Colonic mucosa (tissue), 4 donors: Measurements from ENCODE around the gene FANCL. TPM values are rescaled to one million over a fixed set of nuclear protein-coding genes. Genes with fewer than 3 reads are reported as not detected.
A peak's percentile ranks its signal among the peaks of the same experiment; 100 is the strongest.
"Not testable (repeated sequence)": the region's sequence is repeated elsewhere in the genome, so short reads cannot be mapped to it uniquely, and the experiment has no call there.

ENCODE experiments used
- DNase-seq: peaks from one replicate; pipeline ENCODE4 v3.0.0-alpha.2; 2020
- H3K27ac ChIP-seq: fragments of 200-600 bp; one replicate; pipeline ENCODE4 v1.8.0; 2021
- H3K27me3 ChIP-seq: fragments of 200-600 bp; one replicate; pipeline ENCODE4 v1.8.0; 2021
- H3K36me3 ChIP-seq: fragments of 200-600 bp; one replicate; pipeline ENCODE4 v1.8.0; 2021
- H3K4me1 ChIP-seq: fragments of 200-600 bp; one replicate; pipeline ENCODE4 v1.8.0; 2021; ENCODE audit warnings: mild to moderate bottlenecking
- H3K4me3 ChIP-seq: fragments of 200-600 bp; one replicate; pipeline ENCODE4 v1.8.0; 2021
- H3K9ac ChIP-seq, 2 donors: one replicate each; pipeline ENCODE4 v1.7.0; 2013; ENCODE audit warnings: control low read depth in 2 of 2, low read depth in 2 of 2, low read length in 2 of 2
- H3K9me3 ChIP-seq: fragments of 200-600 bp; one replicate; pipeline ENCODE4 v1.8.0; 2021
- CTCF ChIP-seq: fragments of 200-600 bp; IDR thresholded peaks from one replicate; pipeline ENCODE4 v1.8.0; 2022; ENCODE audit warnings: antibody characterized with exemption, mild to moderate bottlenecking
- intact Hi-C: fragments of 100-400 bp; cut with DNase I; formaldehyde crosslinking; loops from one replicate; pipeline ENCODE4 v1.14.1; 2022
- total RNA-seq, 2 donors: library from RNA; stranded (reverse); fragmentation: NEBNext Ultra II Directional in 1 of 2; extraction: Animal tissue kit (Norgen Biotek cat#: 25700) in 1 of 2; gene quantifications; one replicate each; pipeline ENCODE4 v1.2.1, GENCODE V29; 2021
- donor health status: healthy.
- donor health status: DM: no; HTN: no; CAD: no.
- donor health status: DM: no; HTN: no; CAD: no.

The FANCL gene
- total RNA-seq, 2 donors from 2014 or later, result 15.0 to 21.6 TPM

- H3K4me3 ChIP-seq, result no peak overlapping the region
- no peaks in the 10 kb centered on the region for H3K27me3 ChIP-seq
- no peak for TF ChIP-seq CTCF
- no peaks in the 10 kb centered on the region for H3K4me1 ChIP-seq
- H3K27ac ChIP-seq, result no peak overlapping the region
- no peaks in the 10 kb centered on the region for H3K36me3 ChIP-seq
- H3K9me3 ChIP-seq, result no peaks in the 10 kb centered on the region
- no peak overlapping the region for H3K9ac ChIP-seq
- intact Hi-C loops, result no loop called here
- DNase-seq, result no peak
Observed at GRCh38 chr2:58122540-58122939, 118.6 kb downstream of the FANCL start.

DNA sequence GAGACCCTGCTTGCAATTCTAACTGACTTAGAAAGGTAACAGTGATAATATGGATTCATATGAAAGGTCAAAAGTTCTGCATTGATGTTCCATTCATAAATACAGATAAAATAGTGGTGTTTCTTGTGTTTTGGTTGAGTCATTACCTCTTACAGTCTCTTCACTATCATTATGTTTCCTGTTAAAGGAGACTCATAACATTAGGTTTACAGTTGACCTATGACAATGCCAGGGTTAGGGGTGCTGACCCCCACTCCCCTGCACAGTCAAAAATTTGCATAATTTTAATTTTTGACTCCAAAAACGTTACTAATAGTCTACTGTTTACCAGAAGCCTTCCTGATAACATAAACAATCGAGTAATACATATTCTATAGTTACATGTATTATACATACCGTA lies 119.1 kb downstream of the FANCL start:
- TF ChIP-seq CTCF, result no peak
- no peak overlapping the region for H3K4me3 ChIP-seq
- no peaks in the 10 kb centered on the region for H3K4me1 ChIP-seq
- H3K27ac ChIP-seq, result no peak overlapping the region
- intact Hi-C loops, result no loop called here
- H3K9me3 ChIP-seq, result no peaks in the 10 kb centered on the region
- no peaks in the 10 kb centered on the region for H3K27me3 ChIP-seq
- no peaks in the 10 kb centered on the region for H3K36me3 ChIP-seq
- no peak for DNase-seq
- H3K9ac ChIP-seq, result no peak overlapping the region

GRCh38 chr2:58120626-58121229 lies 120.4 kb downstream of the FANCL start:
- Histone ChIP-seq H3K36me3 (no peaks in the 10 kb centered on the region), H3K27ac (no peak overlapping the region), H3K4me1 (no peaks in the 10 kb centered on the region), H3K4me3 (no peak overlapping the region), H3K9me3 (no peaks in the 10 kb centered on the region), H3K27me3 (no peaks in the 10 kb centered on the region), H3K9ac (no peak overlapping the region)
- intact Hi-C loops, result no loop called here
- no peak for TF ChIP-seq CTCF
- no peak for DNase-seq

DNA sequence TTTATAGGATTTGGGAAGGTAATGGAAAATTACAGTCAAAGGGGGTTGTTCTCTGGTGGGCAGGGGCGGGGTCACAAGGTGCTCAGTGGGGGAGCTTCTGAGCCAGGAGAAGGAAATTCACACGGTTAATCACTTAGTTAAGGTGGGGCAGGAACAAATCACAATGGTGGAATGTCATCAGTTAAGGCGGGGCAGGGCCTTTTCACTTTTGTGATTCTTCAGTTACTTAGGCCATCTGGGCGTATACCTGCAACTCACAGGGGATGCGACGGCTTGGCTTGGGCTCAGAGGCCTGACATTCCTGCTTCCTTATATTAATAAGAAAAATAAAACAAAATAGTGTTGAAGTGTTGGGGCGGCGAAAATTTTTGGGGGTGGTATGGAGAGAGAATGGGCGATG lies 127.6 kb downstream of the FANCL start:
- H3K9ac ChIP-seq, H3K4me1 ChIP-seq, DNase-seq, H3K4me3 ChIP-seq, H3K9me3 ChIP-seq, H3K27me3 ChIP-seq, intact Hi-C loops, H3K36me3 ChIP-seq: not testable (repeated sequence)
- H3K27ac ChIP-seq, result peak overlapping the region; percentile 65

DNA sequence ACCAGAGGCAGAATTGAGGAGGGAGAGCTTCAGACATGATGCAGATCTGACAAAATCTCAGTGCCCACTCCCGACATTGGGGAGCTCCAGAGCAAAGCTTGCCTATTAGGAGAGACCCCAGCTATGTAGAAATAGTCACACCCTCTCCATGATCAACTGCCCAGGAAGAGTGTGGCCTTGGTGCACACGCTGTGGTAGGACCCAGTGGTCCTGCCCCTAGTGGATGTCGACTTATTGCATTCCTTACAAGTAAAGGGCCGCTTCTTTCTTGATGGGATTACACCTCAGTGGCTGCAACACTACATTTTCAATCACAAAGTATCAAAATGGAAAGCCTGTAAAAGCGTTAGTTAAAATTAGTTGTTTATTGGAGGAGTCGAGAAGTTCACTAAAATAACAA lies 130.4 kb downstream of the FANCL start:
- no peaks in the 10 kb centered on the region for H3K4me1 ChIP-seq
- no peaks in the 10 kb centered on the region for H3K9me3 ChIP-seq
- H3K27me3 ChIP-seq, result no peaks in the 10 kb centered on the region
- H3K36me3 ChIP-seq, result no peaks in the 10 kb centered on the region
- no peak for DNase-seq
- no peak overlapping the region for H3K9ac ChIP-seq
- H3K27ac ChIP-seq, result no peak overlapping the region
- TF ChIP-seq CTCF, result no peak
- H3K4me3 ChIP-seq, result no peak overlapping the region
- intact Hi-C loops, result no loop called here

- Histone ChIP-seq H3K36me3 (no peaks in the 10 kb centered on the region), H3K4me3 (no peak overlapping the region), H3K9me3 (no peaks in the 10 kb centered on the region), H3K4me1 (no peaks in the 10 kb centered on the region), H3K27me3 (no peaks in the 10 kb centered on the region), H3K27ac (no peak overlapping the region), H3K9ac (no peak overlapping the region)
- DNase-seq, result no peak
- intact Hi-C loops, result no loop called here
- no peak for TF ChIP-seq CTCF
Observed at GRCh38 chr2:58109481-58109880, 131.6 kb downstream of the FANCL start.

Other genes starting within 250 kb of the FANCL start
- 10 to 100 TPM; 20.5 to 27.2 TPM for gene VRK2, start 194.5 kb downstream of the FANCL start, total RNA-seq